Fibroblast of skin of left biceps (primary cell): ENCODE data around the gene KCNH4.
A peak's percentile ranks its signal among the peaks of the same experiment; 100 is the strongest.
"Not testable (repeated sequence)": the region's sequence is repeated elsewhere in the genome, so short reads cannot be mapped to it uniquely, and the experiment has no call there.

Experiments used
- DNase-seq, 2 experiments: peaks; one replicate each; pipeline ENCODE4 v3.0.0-alpha.2; 2013; ENCODE audit warnings: low read depth in 2 of 2

The KCNH4 gene

GRCh38 chr17:42180922-42181850 lies at the start of gene KCNH4:
Gene KCNH4, minus strand, starts transcription at chr17:42181142. Its CDS starts 197 bp downstream, at chr17:42180945.
- DNase-seq: no peak

GRCh38 chr17:42230225-42230624 lies 49.3 kb upstream of the KCNH4 start:
- DNase-seq: no peak

- DNase-seq: no peak
Measured at GRCh38 chr17:42227849-42228700, 47.1 kb upstream of the KCNH4 start.

- DNase-seq: no peak
Measured at GRCh38 chr17:42225646-42226045, 44.7 kb upstream of the KCNH4 start.

- no peak for DNase-seq
Measured at GRCh38 chr17:42224651-42225050, 43.7 kb upstream of the KCNH4 start.

GRCh38 chr17:42221886-42222745 lies 41.2 kb upstream of the KCNH4 start:
- DNase-seq: peak in 1 of 2 experiments; percentile 3

- DNase-seq: not testable (repeated sequence)
Measured at GRCh38 chr17:42219280-42219679, 38.3 kb upstream of the KCNH4 start.

GRCh38 chr17:42214156-42214555 lies 33.2 kb upstream of the KCNH4 start:
- no peak for DNase-seq

GRCh38 chr17:42212382-42212781 lies 31.4 kb upstream of the KCNH4 start:
- no peak for DNase-seq

GRCh38 chr17:42211921-42212341 lies 31.0 kb upstream of the KCNH4 start:
- DNase-seq: not testable (repeated sequence)

GRCh38 chr17:42210046-42210445 lies 29.1 kb upstream of the KCNH4 start:
- no peak for DNase-seq

- DNase-seq: not testable (repeated sequence)
Measured at GRCh38 chr17:42206153-42206612, 25.2 kb upstream of the KCNH4 start.

- DNase-seq: no peak
Measured at GRCh38 chr17:42203354-42203753, 22.4 kb upstream of the KCNH4 start.

GRCh38 chr17:42202696-42203095 lies 21.8 kb upstream of the KCNH4 start:
- DNase-seq: no peak

- DNase-seq: no peak
Measured at GRCh38 chr17:42202159-42202558, 21.2 kb upstream of the KCNH4 start.

- DNase-seq: no peak
Measured at GRCh38 chr17:42201458-42201772, 20.5 kb upstream of the KCNH4 start.

GRCh38 chr17:42200706-42201457 lies 19.9 kb upstream of the KCNH4 start:
- DNase-seq: no peak

GRCh38 chr17:42199416-42200011 lies 18.6 kb upstream of the KCNH4 start:
- DNase-seq: no peak

- no peak for DNase-seq
Measured at GRCh38 chr17:42198897-42199296, 18.0 kb upstream of the KCNH4 start.

GRCh38 chr17:42197564-42198156 lies 16.7 kb upstream of the KCNH4 start:
- no peak for DNase-seq
